ENCODE data around the gene SCNN1A.

SCNN1A gene

GRCh38 chr12:6312529-6313325 lies 62.6 kb downstream of the SCNN1A start:
- Histone ChIP-seq H3K4me3 (ENCODE audit: low read depth, low read length) (peak overlapping the region; percentile 6), H2AK5ac (ENCODE audit: low read length) (peak overlapping the region; percentile 44), H4K91ac (ENCODE audit: low read depth, low read length) (peak overlapping the region; percentile 75), H3K36me3 (ENCODE audit: control insufficient read depth in 1 of 2, insufficient read depth in 2 of 2, low read length in 2 of 2) (peaks cover 3 to 4% of the 10 kb centered on the region in 2 experiments), H4K8ac (ENCODE audit: low read depth, low read length) (peak overlapping the region; percentile 26), H4K12ac (ENCODE audit: low read depth, low read length) (peak overlapping the region; percentile 7), H3K79me2 (ENCODE audit: control insufficient read depth, insufficient read depth, low read length, poor library complexity) (peaks cover 4% of the 10 kb centered on the region), H3K27ac (ENCODE audit: low read depth, low read length) (peak overlapping the region; percentile 78), H3K23ac (ENCODE audit: low read length) (no peak overlapping the region), H3K14ac (ENCODE audit: low read length) (peak overlapping the region; percentile 25), H3K9ac (ENCODE audit: low read length) (no peak overlapping the region), H3K4me1 (ENCODE audit: control insufficient read depth in 1 of 2, insufficient read depth in 2 of 2, low read length in 2 of 2) (peaks cover 39 to 56% of the 10 kb centered on the region in 2 experiments), H3K27me3 (ENCODE audit: insufficient read depth, low read length) (no peaks in the 10 kb centered on the region), H3K9me3 (ENCODE audit: insufficient read depth, low read depth, low read length) (no peaks in the 10 kb centered on the region), H2AFZ (ENCODE audit: insufficient read depth, low read length, poor library complexity) (peak overlapping the region; percentile 18), H3K79me1 (ENCODE audit: low read length) (peaks cover 17% of the 10 kb centered on the region), H3K4me2 (ENCODE audit: low read length) (peak overlapping the region; percentile 50), H2BK5ac (ENCODE audit: low read depth, low read length, poor library complexity) (peak overlapping the region; percentile 24), H2BK120ac (ENCODE audit: insufficient read depth, low read length, poor library complexity) (peak overlapping the region; percentile 43), H3K4ac (ENCODE audit: low read depth, low read length) (no peak overlapping the region), H2BK12ac (ENCODE audit: low read length) (peak overlapping the region; percentile 55), H3K18ac (ENCODE audit: low read length) (peak overlapping the region; percentile 35)
- peak; percentile 95 to 98 for DNase-seq
- no CpG with 5 or more reads among the region's 11 CpGs for WGBS (ENCODE audit: extremely low coverage, insufficient coverage, insufficient read length)

GRCh38 chr12:6311822-6312528 lies 63.4 kb downstream of the SCNN1A start:
- peak overlapping the region; percentile 8 for H3K14ac ChIP-seq (ENCODE audit: low read length)
- no peak overlapping the region for H3K4me2 ChIP-seq (ENCODE audit: low read length)
- peak overlapping the region; percentile 24 for H2BK5ac ChIP-seq (ENCODE audit: low read depth, low read length, poor library complexity)
- peak overlapping the region; percentile 78 for H3K27ac ChIP-seq (ENCODE audit: low read depth, low read length)
- no peak overlapping the region for H3K23ac ChIP-seq (ENCODE audit: low read length)
- H3K9ac ChIP-seq (ENCODE audit: low read length), result no peak overlapping the region
- peaks cover 44 to 58% of the 10 kb centered on the region in 2 experiments for H3K4me1 ChIP-seq (ENCODE audit: control insufficient read depth in 1 of 2, insufficient read depth in 2 of 2, low read length in 2 of 2)
- peaks cover 2 to 4% of the 10 kb centered on the region in 2 experiments for H3K36me3 ChIP-seq (ENCODE audit: control insufficient read depth in 1 of 2, insufficient read depth in 2 of 2, low read length in 2 of 2)
- H3K79me1 ChIP-seq (ENCODE audit: low read length), result peaks cover 17% of the 10 kb centered on the region
- no CpG with 5 or more reads among the region's 8 CpGs for WGBS (ENCODE audit: extremely low coverage, insufficient coverage, insufficient read length)
- H3K18ac ChIP-seq (ENCODE audit: low read length), result no peak overlapping the region
- H2AK5ac ChIP-seq (ENCODE audit: low read length), result peak overlapping the region; percentile 8
- H3K9me3 ChIP-seq (ENCODE audit: insufficient read depth, low read depth, low read length), result no peaks in the 10 kb centered on the region
- H2BK120ac ChIP-seq (ENCODE audit: insufficient read depth, low read length, poor library complexity), result peak overlapping the region; percentile 29
- H4K91ac ChIP-seq (ENCODE audit: low read depth, low read length), result peak overlapping the region; percentile 75
- no peak for DNase-seq
- H4K8ac ChIP-seq (ENCODE audit: low read depth, low read length), result peak overlapping the region; percentile 26
- H3K79me2 ChIP-seq (ENCODE audit: control insufficient read depth, insufficient read depth, low read length, poor library complexity), result peaks cover 4% of the 10 kb centered on the region
- H3K4me3 ChIP-seq (ENCODE audit: low read depth, low read length), result no peak overlapping the region
- no peaks in the 10 kb centered on the region for H3K27me3 ChIP-seq (ENCODE audit: insufficient read depth, low read length)
- H2BK12ac ChIP-seq (ENCODE audit: low read length), result peak overlapping the region; percentile 19
- no peak overlapping the region for H2AFZ ChIP-seq (ENCODE audit: insufficient read depth, low read length, poor library complexity)
- H4K12ac ChIP-seq (ENCODE audit: low read depth, low read length), result no peak overlapping the region
- H3K4ac ChIP-seq (ENCODE audit: low read depth, low read length), result no peak overlapping the region

GRCh38 chr12:6310771-6311610 lies 64.4 kb downstream of the SCNN1A start:
- Histone ChIP-seq H3K14ac (ENCODE audit: low read length) (peak overlapping the region; percentile 42), H2BK120ac (ENCODE audit: insufficient read depth, low read length, poor library complexity) (peak overlapping the region; percentile 0), H3K4me2 (ENCODE audit: low read length) (peak overlapping the region; percentile 84), H3K4me1 (ENCODE audit: control insufficient read depth in 1 of 2, insufficient read depth in 2 of 2, low read length in 2 of 2) (peaks cover 47 to 61% of the 10 kb centered on the region in 2 experiments), H3K18ac (ENCODE audit: low read length) (peak overlapping the region; percentile 69), H3K4me3 (ENCODE audit: low read depth, low read length) (peak overlapping the region; percentile 76), H3K9ac (ENCODE audit: low read length) (no peak overlapping the region), H4K91ac (ENCODE audit: low read depth, low read length) (peak overlapping the region; percentile 10), H4K8ac (ENCODE audit: low read depth, low read length) (peak overlapping the region; percentile 56), H3K27me3 (ENCODE audit: insufficient read depth, low read length) (no peaks in the 10 kb centered on the region), H3K79me2 (ENCODE audit: control insufficient read depth, insufficient read depth, low read length, poor library complexity) (peaks cover 4% of the 10 kb centered on the region), H3K4ac (ENCODE audit: low read depth, low read length) (no peak overlapping the region), H4K12ac (ENCODE audit: low read depth, low read length) (peak overlapping the region; percentile 12), H3K79me1 (ENCODE audit: low read length) (peaks cover 21% of the 10 kb centered on the region), H3K9me3 (ENCODE audit: insufficient read depth, low read depth, low read length) (no peaks in the 10 kb centered on the region), H3K27ac (ENCODE audit: low read depth, low read length) (peak overlapping the region; percentile 20), H2BK5ac (ENCODE audit: low read depth, low read length, poor library complexity) (peak overlapping the region; percentile 18), H3K23ac (ENCODE audit: low read length) (no peak overlapping the region), H3K36me3 (ENCODE audit: control insufficient read depth in 1 of 2, insufficient read depth in 2 of 2, low read length in 2 of 2) (peaks cover 2 to 4% of the 10 kb centered on the region in 2 experiments), H2AK5ac (ENCODE audit: low read length) (no peak overlapping the region), H2AFZ (ENCODE audit: insufficient read depth, low read length, poor library complexity) (peak overlapping the region; percentile 72), H2BK12ac (ENCODE audit: low read length) (peak overlapping the region; percentile 6)
- no CpG with 5 or more reads among the region's 43 CpGs for WGBS (ENCODE audit: extremely low coverage, insufficient coverage, insufficient read length)
- peak in 1 of 2 donors; percentile 55 for DNase-seq

- WGBS (ENCODE audit: extremely low coverage, insufficient coverage, insufficient read length), result no CpG with 5 or more reads among the region's 5 CpGs
Measured at GRCh38 chr12:6307529-6307928, 67.8 kb downstream of the SCNN1A start.

More at GRCh38 chr12:6307529-6307928, 67.8 kb downstream of the SCNN1A start:
- Histone ChIP-seq H3K79me2 (ENCODE audit: control insufficient read depth, insufficient read depth, low read length, poor library complexity) (no peaks in the 10 kb centered on the region), H3K27me3 (ENCODE audit: insufficient read depth, low read length) (no peaks in the 10 kb centered on the region), H3K36me3 (ENCODE audit: control insufficient read depth in 1 of 2, insufficient read depth in 2 of 2, low read length in 2 of 2) (no peaks in the 10 kb centered on the region), H3K18ac (ENCODE audit: low read length) (no peak overlapping the region), H3K9me3 (ENCODE audit: insufficient read depth, low read depth, low read length) (no peaks in the 10 kb centered on the region), H3K14ac (ENCODE audit: low read length) (peak overlapping the region; percentile 0), H4K8ac (ENCODE audit: low read depth, low read length) (no peak overlapping the region), H2AK5ac (ENCODE audit: low read length) (peak overlapping the region; percentile 72), H2BK120ac (ENCODE audit: insufficient read depth, low read length, poor library complexity) (no peak overlapping the region), H2BK5ac (ENCODE audit: low read depth, low read length, poor library complexity) (no peak overlapping the region), H3K4ac (ENCODE audit: low read depth, low read length) (no peak overlapping the region), H3K4me1 (ENCODE audit: control insufficient read depth in 1 of 2, insufficient read depth in 2 of 2, low read length in 2 of 2) (peaks cover 32 to 50% of the 10 kb centered on the region in 2 experiments), H4K12ac (ENCODE audit: low read depth, low read length) (no peak overlapping the region), H4K91ac (ENCODE audit: low read depth, low read length) (peak overlapping the region; percentile 33), H3K4me3 (ENCODE audit: low read depth, low read length) (no peak overlapping the region), H2BK12ac (ENCODE audit: low read length) (peak overlapping the region; percentile 19), H3K23ac (ENCODE audit: low read length) (no peak overlapping the region), H3K27ac (ENCODE audit: low read depth, low read length) (no peak overlapping the region), H3K9ac (ENCODE audit: low read length) (no peak overlapping the region), H3K79me1 (ENCODE audit: low read length) (peaks cover 13% of the 10 kb centered on the region), H2AFZ (ENCODE audit: insufficient read depth, low read length, poor library complexity) (no peak overlapping the region), H3K4me2 (ENCODE audit: low read length) (no peak overlapping the region)
- DNase-seq, result peak; percentile 80 to 88

Data from trophoblast cell (in vitro differentiated cells and primary cell).